ENCODE measurements around the gene VTI1A. TPM values are rescaled to one million over a fixed set of nuclear protein-coding genes. Genes with fewer than 3 reads are reported as not detected.

Gene VTI1A
- total and polyA plus RNA-seq, 9 of the 15 experiments (the other 6 are each of a cell fraction or from before 2014, with no cell fraction given): 9.3 to 21.4 (median 16.0) TPM

- Histone ChIP-seq H3K4me3 (no peak overlapping the region), H3K4me1 (replicated peaks in 1 of 2; ENCODE audit: control insufficient read depth in 2 of 2, insufficient read depth in 2 of 2, low read length in 2 of 2) (no peaks in the 10 kb centered on the region), H3K9ac (ENCODE audit: insufficient read depth in 1 of 2, low read depth in 2 of 2, low read length in 2 of 2) (no peak overlapping the region), H2AFZ (ENCODE audit: low read depth, low read length) (no peak overlapping the region), H3K4me2 (ENCODE audit: insufficient read depth, low read length) (no peak overlapping the region), H3K79me2 (ENCODE audit: control insufficient read depth, insufficient read depth, low read length) (no peaks in the 10 kb centered on the region), H3K36me3 (ENCODE audit: control insufficient read depth, insufficient read depth, low read length) (no peaks in the 10 kb centered on the region), H3K9me3 (replicated peaks; ENCODE audit: control insufficient read depth, insufficient read depth, low read depth, low read length) (no peaks in the 10 kb centered on the region), H3K27ac (ENCODE audit: extremely low read depth, low read depth, low read length) (no peak overlapping the region), H3K9me1 (ENCODE audit: control insufficient read depth, insufficient read depth, low read length) (no peaks in the 10 kb centered on the region), H3K27me3 (ENCODE audit: control insufficient read depth in 2 of 2, insufficient read depth in 2 of 2, low read length in 2 of 2) (no peaks in the 10 kb centered on the region; a peak in 1 of 5 replicates), H4K20me1 (replicated peaks; ENCODE audit: control insufficient read depth, insufficient read depth, low read length) (no peaks in the 10 kb centered on the region)
- no TSS peak for BruUV-seq (replicated peaks)
- WGBS (ENCODE audit: insufficient coverage, low coverage, missing lambda C conversion rate): 33% methylated on average over 4 of the region's 7 CpGs
- FAIRE-seq (no peak), ATAC-seq (no peak), DNase-seq (ENCODE audit: extremely low read depth in 1 of 4, low spot score in 3 of 4) (no peak)
- in situ Hi-C loops (cut with MboI) (no loop called here), intact Hi-C loops (cut with micrococcal nuclease) (no loop called here)
- TF ChIP-seq TEAD1 (CRISPR knock-in tag; IDR thresholded peaks at IDR 0.05) (no peak), ZNF24 (IDR thresholded peaks at IDR 0.05) (no peak), TARDBP (IDR thresholded peaks at IDR 0.05) (no peak), ZNF512 (tag; IDR thresholded peaks at IDR 0.05) (no peak), TFAM (CRISPR knock-in tag; conservative IDR thresholded peaks at IDR 0.05) (no peak), BCLAF1 (IDR thresholded peaks at IDR 0.05; ENCODE audit: borderline replicate concordance in 1 of 2, control insufficient read depth in 1 of 2, low read depth in 2 of 2, low read length in 1 of 2) (no peak), RBM25 (IDR thresholded peaks at IDR 0.05; ENCODE audit: low read depth, low read length, severe bottlenecking) (peak; percentile 33), POLR2H (tag; IDR thresholded peaks at IDR 0.05; ENCODE audit: low read depth) (no peak), CCAR2 (IDR thresholded peaks at IDR 0.05; ENCODE audit: low read depth, low read length) (no peak), ETV1 (tag; conservative IDR thresholded peaks at IDR 0.05; ENCODE audit: low read depth) (no peak), ZNF124 (CRISPR knock-in tag; IDR thresholded peaks at IDR 0.05) (no peak), MXI1 (IDR thresholded peaks at IDR 0.05; ENCODE audit: low read depth, low read length) (no peak), KLF13 (tag; IDR thresholded peaks at IDR 0.05; ENCODE audit: borderline replicate concordance, low read depth) (no peak), ZFP36 (IDR thresholded peaks at IDR 0.05; ENCODE audit: low read depth, low read length, partially characterized antibody) (peak; percentile 24)
- POLR2A ChIA-PET: no interaction called here
- CTCF ChIA-PET (ENCODE audit: low intra/inter-chr PET ratio): no interaction called here
Measured at GRCh38 chr10:112835944-112836451, 389.0 kb downstream of the VTI1A start.

Data from K562 (cell line).